Pulmonary artery endothelial cell (primary cell): ENCODE measurements around the gene BCDIN3D. TPM values are rescaled to one million over a fixed set of nuclear protein-coding genes. Genes with fewer than 3 reads are reported as not detected.

Source experiments
- DNase-seq: peaks from one replicate; pipeline ENCODE4 v3.0.0-alpha.2; 2011; ENCODE audit warnings: low read depth, low spot score
- total RNA-seq: library from RNA; depleted of rRNA; stranded (reverse); fragments of >200 nt; gene quantifications from 2 replicates; pipeline ENCODE4 v1.2.3, GENCODE V29; 2014

The BCDIN3D gene
- total RNA-seq, 1 donor from 2014 or later, result 2.3 TPM

DNA sequence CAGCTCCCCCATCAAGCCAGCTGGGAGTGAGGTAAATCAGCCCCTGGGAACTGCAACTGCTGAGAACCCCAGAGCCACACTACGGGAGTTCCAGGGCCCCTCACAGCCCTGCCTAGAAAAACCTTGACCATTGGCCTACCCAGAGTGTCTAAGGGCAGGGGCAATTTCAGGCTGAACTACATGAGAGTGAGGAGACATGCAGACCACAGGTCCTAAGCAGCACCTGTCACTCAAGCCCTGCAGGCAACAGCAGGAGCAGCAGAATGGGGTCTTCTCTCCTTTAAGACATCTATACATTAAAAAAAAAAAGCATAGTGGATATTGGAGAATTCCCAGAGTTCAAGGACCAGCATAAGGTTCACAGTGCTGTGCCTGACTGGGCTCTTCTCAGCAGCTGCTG, 19.6 kb downstream of the BCDIN3D start:
- no peak for DNase-seq

DNA sequence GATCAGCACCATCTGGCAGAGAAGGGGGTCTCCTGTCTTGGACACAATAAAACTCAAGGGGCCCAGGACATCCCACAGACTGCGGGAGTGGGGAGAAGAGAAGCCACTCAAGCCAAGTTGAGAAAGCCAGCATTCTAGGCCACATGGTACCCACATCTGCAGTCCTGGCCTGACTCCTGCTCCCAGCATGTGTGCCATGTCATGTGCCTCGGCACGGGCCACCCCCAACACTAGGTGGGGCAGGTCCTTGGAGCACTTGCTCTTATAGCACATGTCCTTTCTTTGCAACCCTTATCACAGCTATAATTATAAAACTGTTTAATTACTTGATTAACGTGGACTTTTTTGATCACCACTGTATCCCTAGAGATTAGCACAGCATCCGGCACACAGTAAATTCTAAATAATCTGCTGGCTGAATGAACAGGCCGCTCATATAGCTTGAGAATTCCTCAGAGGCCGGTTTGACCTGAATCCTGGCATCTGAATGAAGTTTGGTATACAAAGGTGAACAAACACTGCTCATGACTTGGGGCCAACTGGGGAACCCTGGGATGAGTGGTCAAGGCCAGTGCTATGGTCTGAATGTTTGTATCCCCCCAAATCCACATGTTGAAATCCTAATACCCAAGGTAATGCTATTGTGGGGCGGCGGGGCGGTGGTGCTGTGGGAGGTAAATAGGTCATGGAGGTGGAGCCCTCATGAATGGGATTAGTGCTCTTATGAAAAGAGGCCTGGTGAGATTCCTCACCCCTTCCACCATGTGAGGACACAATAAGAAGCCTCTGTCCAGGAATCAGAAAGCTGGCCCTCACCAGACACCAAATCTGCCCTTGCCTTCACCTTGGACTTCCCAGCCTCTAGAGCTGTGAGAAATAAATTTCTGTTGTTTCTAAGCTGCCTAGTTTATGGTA, 21.3 kb downstream of the BCDIN3D start:
- DNase-seq, result no peak

DNA sequence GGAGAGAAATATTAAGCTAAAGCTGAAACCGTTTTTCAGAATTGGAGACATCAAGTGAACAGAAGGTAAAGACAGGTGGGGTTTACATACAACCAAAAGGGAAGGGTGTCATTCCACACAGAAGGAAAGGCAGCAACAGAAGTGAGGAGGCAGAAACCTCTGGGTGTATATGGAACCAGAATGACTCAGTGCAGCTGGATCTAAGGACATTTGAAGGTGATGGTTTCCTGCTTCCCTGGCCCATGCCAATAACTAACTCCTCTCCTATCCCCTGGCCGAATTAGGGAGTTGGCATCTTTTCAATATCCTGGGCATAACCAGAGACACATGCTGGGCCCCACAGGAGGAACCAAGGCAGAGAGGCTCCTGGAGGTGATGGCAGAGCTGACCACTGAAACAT, 23.1 kb downstream of the BCDIN3D start:
- no peak for DNase-seq

DNA sequence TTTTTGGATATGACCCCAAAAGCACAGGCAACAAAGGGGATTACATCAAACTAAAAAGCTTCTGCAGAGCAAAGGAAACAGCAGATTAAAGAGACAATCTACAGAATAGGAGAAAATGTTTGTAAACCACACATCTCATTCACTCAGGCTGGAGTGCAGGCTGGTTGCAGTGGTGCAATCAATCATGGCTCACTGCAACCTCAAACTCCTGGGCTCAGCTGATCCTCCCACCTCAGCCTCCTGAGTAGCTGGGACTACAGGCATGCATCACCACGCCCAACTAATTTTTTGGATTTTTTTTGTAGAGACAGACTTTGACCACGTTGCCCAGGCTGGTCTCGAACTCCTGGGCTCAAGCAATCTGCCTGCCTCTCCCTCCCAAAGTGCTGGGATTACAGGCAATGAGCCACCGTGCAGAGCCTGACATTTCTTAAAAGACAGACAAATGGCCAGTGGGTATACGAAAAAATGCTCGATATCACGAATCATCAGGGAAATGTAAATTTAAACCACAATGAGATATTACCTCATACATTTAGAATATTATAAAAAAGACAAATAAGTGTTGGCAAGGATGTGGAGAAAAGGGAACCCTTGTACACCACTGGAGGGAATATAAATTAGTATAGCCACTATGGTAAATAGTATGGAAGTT, 24.5 kb downstream of the BCDIN3D start:
- DNase-seq, result no peak

DNA sequence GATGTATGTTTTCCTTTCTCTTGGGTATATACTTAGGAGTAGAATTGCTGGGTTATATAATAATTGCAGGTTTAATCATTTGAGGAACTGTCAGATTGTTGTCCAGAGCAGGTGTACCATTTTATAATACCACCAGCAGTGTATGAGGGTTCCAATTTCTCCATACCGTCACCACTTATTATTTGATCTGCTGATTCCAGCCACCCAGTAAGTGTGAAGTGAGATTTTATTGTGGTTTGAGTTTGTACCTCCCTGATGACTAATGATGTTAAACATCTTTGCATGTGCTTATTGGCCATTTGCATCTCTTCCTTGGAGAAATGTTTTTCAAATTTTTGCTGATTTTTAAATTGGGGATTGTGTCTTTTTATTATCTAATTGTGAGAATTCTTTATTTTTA, 29.8 kb downstream of the BCDIN3D start:
- no peak for DNase-seq

DNA sequence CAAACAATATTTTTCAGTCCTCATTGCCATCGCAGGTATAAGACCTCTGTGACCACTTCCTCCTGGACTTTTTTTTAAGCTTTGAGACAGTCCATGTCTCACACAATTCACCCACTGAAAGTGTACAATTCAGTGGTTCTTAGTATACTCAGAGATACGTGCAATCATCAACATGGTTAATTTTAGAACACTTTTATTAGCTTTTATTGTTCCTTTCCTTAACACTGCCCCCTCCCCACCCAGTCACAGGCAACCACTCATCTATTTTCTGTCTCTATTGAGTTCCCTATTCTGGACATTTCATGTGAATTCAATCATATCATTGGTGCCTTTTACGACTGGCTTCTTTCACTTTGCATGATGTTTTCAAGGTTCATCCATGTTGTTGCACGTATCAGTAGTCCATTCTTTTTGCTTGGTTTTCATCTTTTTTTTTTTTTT, 30.9 kb downstream of the BCDIN3D start:
- DNase-seq, result no peak

DNA sequence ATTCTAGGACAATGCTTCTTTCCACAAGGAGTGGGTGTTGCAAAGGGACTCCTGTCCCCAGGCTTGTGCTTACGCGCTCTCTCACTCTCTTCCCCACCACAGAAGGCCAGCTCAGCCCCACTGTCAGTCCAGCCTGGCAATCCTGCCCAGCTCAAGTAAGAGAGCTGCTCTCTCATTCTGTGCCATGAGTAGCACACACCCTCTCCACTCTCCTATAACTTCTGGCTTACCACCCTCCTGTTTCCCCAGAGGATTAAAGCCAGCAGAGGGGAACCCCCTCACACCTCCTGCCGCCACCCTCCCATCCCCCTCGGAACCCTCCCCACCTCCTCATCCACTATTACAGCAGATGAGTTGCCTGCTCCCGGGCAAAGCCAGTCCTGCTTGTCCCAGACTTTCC, 31.8 kb downstream of the BCDIN3D start:
- DNase-seq, result no peak

DNA sequence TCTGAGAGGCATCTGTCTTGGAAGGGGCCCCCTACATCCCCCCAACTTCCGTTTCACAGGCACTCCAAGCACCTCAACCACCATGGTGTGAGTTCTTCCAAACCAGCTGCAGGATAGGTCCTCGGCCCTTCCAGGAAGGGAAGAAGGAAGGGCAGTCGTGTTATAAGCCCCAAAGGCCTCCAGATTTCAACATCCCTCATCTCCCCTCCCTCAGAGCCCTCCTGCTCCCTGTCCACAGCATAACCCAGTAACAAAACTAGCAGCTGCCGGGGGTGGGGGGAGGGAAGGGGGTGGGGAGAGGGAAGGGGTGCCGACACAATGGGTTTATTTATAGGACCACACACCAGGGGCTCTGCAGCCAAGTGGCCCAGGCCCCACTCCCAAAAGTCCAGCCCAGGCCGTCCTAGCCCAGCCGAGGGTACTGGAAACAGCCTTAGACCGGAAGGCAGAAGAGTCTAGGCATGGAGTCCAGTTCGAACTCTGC, 33.0 kb downstream of the BCDIN3D start:
- DNase-seq, result no peak

DNA sequence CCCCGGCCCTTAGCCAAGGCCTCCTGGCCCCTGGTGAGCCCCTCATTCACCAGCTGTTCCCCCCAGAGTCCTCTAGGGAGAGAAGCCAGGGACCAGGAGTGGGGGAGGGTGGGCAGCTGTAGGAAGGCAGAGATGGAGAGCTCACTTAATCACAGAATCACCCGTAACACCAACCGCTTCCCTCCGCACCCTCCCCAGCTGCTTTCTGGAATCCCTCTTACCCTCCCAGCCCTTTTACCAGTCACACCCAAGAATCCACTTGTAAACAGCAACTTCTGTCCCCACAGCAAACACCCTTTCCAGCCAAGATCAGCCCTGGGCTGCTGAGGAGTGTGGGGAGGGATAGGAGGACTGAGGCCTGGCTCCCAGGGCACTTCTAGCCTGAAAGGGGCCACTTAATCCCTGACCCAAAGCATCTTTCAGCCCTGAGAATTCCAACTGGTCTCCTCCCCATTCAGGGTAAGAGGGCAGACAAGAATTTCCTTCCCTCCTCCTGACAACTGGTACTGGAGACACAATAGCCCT, 33.5 kb downstream of the BCDIN3D start:
- no peak for DNase-seq

DNA sequence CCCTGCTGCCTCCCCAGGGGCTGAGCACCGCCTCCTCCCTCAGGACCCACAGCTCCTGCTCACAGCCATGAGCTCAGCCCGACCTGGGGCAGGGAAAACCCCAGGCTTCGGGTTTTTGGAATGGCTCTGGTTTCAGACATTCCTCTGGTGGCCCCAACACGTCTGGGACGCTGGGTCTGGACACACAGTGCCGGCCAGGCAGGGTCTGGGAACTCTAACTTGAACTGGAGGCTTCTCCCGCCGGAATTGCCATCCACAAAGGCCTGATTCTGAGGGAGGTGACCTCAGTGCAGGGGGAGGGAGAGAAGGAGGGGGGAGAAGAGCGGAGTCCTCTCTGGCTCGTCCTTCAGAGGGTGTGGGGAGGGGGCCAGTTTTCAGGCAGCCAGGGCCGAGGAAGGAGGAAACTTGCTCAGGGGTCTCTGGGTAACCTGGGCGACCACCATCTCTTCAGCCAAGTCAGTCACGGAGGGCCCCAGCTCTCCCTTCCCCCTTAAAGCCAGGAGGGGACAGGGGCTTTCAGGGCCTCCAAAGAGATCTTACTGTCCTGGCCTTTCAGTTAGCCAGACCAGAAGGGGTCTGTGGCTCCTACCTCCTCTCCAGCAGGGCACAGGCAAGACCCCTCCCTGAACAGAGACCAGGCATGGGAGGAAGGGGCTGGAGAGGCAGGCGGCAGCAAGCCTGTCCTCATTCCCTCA, 34.1 kb downstream of the BCDIN3D start:
- no peak for DNase-seq

DNA sequence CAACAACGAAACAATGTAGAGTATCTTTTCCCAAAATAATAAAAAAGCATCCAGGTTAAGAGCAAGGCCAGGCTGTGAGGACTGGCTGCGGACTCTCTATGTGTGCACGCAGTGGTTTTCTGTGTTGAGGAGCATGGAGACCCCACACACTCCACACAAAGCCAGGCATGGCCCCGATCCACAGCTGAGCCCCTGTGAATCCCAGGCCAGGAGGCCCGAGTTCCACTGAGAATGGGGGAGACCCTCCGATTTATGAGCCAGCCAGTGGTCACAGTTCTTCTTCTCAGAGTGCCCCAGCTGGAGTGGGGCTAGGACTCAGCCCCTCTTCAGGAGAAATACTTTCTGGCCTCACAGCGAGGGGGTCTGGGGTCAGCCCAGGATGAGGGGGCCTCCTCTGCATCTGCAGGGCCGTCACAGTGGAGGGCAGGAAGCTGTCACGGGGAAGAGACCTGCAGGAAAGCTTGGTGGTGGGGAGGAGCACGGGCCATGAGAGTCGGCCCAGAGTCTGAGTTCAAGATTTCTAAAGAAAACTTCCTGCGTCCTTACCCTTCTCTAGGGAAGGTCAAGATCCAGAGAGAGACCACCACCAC, 34.8 kb downstream of the BCDIN3D start:
- no peak for DNase-seq

DNA sequence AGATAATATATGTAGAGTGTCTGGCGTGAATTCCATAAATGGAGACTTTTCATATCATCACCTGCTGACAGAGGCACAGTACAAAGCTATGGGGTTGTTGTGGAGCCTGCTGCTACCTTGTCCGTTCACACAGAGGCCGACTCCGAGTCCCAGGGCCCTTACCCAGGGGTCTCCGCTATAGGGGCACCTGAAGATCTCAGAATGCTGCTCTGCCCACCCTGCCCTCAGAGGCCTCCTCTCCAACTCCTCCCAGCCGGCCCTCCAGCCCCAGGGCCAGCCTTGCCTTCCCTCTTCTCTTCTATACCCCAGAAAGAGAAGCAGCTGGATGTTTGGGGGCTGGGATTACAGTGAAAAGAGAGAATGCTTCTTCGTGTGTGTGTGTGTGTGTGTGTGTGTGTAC, 36.0 kb downstream of the BCDIN3D start:
- DNase-seq, result no peak

DNA sequence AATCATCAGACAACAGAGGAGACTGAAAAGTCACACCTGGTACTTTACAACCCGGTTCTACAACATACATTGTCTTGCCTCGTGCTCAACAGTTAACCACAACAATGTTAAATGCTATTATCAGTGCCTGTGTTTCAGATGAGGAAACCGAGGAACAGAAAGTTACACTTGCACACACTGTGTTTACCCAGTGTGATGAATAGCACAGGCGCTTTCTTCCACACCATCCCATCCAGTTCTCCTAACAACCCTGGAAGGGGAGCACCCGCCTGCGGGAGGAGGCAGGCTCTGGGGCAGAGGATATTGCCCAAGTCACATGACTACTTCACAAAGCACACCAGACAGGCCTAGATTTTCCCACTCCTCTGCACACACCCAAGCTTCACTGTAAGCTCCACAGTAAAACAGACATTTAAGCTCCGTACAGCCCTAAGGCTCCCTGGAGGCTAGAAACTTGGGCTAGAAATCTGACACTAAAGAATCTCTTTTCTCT, 36.5 kb downstream of the BCDIN3D start:
- DNase-seq, result no peak

DNA sequence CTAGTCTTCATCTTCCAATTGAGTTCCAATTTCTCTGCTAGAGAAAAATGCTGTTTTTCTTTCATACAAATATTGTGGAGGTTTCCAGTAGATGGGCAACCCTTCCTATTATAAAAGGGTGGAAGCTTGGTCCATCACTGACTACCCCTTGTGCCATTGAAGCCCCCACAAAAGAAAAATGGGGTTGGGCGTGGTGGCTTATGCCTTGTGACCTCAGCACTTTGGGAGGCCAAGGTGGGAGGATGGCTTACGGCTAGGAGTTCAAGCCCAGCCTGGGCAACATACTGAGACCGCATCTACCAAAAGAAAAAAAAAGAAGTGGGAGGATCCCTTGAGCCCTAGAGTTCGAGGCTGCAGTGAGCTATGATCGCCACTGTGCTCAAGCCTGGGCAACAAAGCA, 37.5 kb downstream of the BCDIN3D start:
- no peak for DNase-seq

DNA sequence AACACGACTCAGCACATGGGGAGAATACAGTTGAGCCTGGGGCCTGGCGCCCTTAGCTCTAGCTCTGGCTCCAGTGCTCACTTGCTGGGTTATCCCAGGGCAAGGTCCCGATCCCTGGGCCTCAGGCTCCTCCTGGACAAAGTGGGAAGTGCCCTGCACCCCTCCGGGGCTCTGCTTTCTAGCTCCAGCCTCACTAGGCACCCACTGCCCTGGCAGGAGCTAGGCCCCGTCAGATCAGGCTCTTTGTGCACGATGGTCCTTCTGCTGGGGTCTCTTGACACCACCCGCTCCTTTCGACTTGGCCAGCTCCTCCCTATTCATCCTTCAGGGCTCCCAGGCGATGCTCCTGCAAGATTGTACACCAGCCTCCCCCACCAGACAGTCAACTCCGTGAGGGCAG, 38.1 kb downstream of the BCDIN3D start:
- no peak for DNase-seq

DNA sequence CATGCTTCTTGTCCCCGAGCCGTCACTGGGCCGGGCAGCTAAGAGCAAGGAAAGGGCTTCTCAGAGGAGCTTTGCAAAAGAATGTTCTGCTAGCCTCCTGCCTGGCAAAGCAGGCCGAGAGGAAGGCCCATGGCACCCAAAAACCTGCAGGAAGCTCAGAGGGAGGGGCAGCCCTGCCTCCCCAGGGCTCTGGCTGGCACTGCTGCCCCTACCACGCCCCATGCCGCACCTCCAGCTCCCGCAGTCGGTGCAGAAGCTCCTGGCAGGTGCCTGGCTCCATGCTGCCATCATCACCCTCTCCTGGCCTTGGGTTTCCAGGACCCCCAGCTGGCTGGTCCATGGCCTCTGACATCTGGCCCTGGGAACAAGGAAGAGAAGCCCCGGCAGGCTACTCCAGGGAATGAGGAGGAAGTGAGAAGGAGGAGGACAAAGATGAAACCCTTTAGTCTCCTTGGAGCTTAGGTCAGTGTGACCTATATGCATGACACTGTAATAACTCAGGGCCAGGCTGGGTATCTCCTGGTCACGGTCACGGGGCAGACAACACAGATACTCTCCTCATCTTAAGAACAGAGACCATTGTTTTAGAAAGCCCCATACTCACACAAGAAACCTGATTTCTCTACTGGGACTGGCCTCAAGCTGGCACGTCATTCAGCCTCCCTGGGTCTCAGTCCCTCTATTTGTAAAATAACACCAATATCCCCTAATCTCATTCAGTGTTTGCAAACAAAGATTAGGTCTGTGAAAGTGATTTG, 39.0 kb downstream of the BCDIN3D start:
- DNase-seq, result no peak

DNA sequence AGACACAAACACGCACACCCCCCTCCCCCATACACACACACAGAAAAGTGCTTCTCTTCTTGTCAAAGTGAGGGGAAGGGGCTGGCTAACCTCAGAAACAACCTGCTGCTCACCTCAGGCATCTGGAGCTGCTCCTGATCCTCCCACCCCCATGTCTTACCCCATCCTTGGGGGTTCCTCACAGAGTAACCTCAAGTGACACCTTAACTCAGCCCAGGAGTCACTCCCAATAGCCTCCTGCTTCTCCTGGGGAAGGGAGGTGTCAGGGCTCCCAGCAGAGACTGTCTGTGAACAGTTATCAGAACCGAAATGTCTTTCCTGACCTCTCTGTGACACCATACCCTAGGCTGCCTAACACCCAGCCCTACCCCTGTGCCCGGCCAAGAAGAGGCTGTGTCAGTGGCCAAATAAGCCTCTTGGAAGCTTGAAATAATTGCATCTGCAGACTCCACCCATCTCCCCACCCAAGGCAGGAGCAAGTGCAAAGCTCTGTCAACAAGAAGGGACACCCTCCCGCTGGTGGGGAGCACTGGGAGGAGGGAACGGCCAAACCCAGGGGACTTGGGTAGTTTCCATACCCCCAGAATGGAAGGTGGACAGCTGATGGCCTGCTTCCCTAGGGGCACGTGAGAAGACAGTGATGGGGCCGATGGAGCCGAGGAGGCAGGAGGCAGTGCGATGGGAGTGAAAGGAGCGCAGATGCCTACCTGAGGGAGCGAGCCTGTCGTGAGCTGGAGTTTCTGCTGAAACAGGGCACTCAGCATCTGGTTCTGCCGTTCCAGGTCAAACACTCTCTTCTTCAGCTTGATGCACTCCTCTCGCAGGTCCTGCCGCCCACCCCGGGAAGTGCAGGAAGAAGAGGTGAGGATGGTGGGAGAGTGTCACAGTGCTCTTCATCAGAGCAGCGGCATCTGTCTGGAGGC, 41.5 kb downstream of the BCDIN3D start:
- DNase-seq, result no peak

DNA sequence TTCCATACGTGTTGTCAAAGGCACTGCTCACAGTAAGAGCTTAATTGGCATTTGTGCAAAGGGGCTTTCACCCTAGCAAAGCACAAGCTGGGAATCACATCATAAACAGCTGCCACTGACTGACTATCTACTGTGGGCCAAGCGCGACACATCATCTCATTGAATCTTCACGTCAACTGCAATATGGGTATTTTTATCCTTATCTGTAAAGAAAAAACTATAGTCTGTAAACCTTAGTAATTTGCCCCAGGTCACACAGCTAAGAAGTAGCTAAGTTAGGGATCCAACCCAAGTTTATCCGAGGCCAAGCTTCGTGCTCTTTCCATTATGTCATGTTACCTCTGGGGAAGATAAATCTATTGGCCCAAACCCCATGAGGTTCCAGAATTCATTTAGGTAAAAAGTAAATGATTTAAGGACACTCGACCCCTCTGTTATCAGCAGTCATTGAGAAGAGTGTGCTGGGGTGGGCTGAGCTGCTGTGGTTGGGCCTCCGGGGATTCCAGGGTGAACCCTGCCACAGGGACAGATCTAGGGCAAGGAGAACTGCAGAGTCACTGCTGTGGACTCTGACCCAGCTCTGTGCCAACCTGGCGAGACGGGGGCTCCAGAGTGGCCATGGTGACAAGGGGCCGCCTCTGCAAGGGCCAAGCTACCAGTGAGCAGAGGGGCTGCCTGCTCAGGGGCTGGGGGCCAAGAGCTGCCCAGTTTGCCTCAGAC, 42.3 kb downstream of the BCDIN3D start:
- no peak for DNase-seq

DNA sequence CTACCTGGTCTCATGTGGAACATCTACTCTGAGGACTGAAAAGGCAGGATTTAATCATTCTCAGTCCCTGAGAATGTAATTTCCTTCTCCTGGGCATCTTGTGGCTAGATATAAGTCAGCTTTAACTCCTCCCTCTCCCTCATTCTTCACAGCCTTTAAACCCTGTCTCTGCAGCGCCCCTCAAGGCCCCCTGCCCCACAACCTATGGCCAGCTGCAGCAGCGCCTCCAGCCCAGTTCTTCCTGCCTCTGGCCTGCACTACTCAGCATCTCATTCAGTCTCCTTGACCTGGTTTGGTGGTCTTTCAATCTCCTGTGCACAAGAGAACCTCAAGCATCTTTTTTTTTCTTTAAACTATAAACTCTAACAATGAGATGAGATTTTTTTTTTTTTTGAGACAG, 44.0 kb downstream of the BCDIN3D start:
- no peak for DNase-seq
